Activated CD4-positive, CD25-positive, alpha-beta regulatory T cell treated with anti-CD3 and anti-CD28 coated beads, Interleukin-2, amount 50 U/mL, for 16 hours (primary cell): ENCODE results near the gene BRF1.
"Not testable (repeated sequence)": the region's sequence is repeated elsewhere in the genome, so short reads cannot be mapped to it uniquely, and the experiment has no call there.

Experiments used
- DNase-seq: peaks from one replicate; pipeline ENCODE4 v3.0.0-alpha.2; 2020; ENCODE audit warnings: low read depth, low spot score

Gene BRF1

GRCh38 chr14:105315941-105316576 is 15.3 kb upstream of the BRF1 start:
- DNase-seq, result no peak

GRCh38 chr14:105315211-105315721 is 14.5 kb upstream of the BRF1 start:
- DNase-seq, result no peak

- peak; percentile 57 for DNase-seq
These were observed 13.7 kb upstream of the BRF1 start, which contains the start of gene PACS2 for GRCh38 chr14:105314287-105315200. Gene PACS2 (plus strand): TSS chr14:105314748. CDS start chr14:105314919, 171 bp downstream.

GRCh38 chr14:105313381-105314286 is 12.8 kb upstream of the BRF1 start:
- DNase-seq, result no peak

GRCh38 chr14:105312973-105313372 is 12.2 kb upstream of the BRF1 start:
- DNase-seq, result no peak

- DNase-seq, result no peak
These were observed 11.0 kb upstream of the BRF1 start for GRCh38 chr14:105311838-105312237.

GRCh38 chr14:105309371-105309770 is 8.6 kb upstream of the BRF1 start:
- no peak for DNase-seq

- DNase-seq, result no peak
These were observed 6.4 kb upstream of the BRF1 start for GRCh38 chr14:105307052-105307727.

GRCh38 chr14:105305791-105306190 is 5.0 kb upstream of the BRF1 start:
- no peak for DNase-seq

GRCh38 chr14:105305345-105305744 is 4.5 kb upstream of the BRF1 start:
- DNase-seq, result no peak

- DNase-seq, result no peak
These were observed 3.8 kb upstream of the BRF1 start for GRCh38 chr14:105304565-105304964.

- DNase-seq, result no peak
These were observed 3.1 kb upstream of the BRF1 start for GRCh38 chr14:105303949-105304348.

- DNase-seq, result not testable (repeated sequence)
These were observed 1.1 kb upstream of the BRF1 start for GRCh38 chr14:105301915-105302249.

- DNase-seq, result peak; percentile 95
These were observed 508 bp upstream of the BRF1 start for GRCh38 chr14:105301103-105301914.

GRCh38 chr14:105299654-105300541 is 903 bp downstream of the BRF1 start:
- DNase-seq, result no peak

- not testable (repeated sequence) for DNase-seq
These were observed 3.5 kb downstream of the BRF1 start for GRCh38 chr14:105297311-105297710.

GRCh38 chr14:105294142-105294597 is 6.6 kb downstream of the BRF1 start:
- DNase-seq, result no peak

- DNase-seq, result no peak
These were observed 7.7 kb downstream of the BRF1 start for GRCh38 chr14:105292826-105293711.
